ENCODE results near the gene GYPC.
A peak's percentile ranks its signal among the peaks of the same experiment; 100 is the strongest.
"Not testable (repeated sequence)": the region's sequence is repeated elsewhere in the genome, so short reads cannot be mapped to it uniquely, and the experiment has no call there.

The GYPC gene

GRCh38 chr2:126671488-126671887, 15.5 kb downstream of the GYPC start:
- no peak for DNase-seq (ENCODE audit: low read depth)

GRCh38 chr2:126672980-126673605, 17.1 kb downstream of the GYPC start:
- no peak for DNase-seq (ENCODE audit: low read depth)

DNA sequence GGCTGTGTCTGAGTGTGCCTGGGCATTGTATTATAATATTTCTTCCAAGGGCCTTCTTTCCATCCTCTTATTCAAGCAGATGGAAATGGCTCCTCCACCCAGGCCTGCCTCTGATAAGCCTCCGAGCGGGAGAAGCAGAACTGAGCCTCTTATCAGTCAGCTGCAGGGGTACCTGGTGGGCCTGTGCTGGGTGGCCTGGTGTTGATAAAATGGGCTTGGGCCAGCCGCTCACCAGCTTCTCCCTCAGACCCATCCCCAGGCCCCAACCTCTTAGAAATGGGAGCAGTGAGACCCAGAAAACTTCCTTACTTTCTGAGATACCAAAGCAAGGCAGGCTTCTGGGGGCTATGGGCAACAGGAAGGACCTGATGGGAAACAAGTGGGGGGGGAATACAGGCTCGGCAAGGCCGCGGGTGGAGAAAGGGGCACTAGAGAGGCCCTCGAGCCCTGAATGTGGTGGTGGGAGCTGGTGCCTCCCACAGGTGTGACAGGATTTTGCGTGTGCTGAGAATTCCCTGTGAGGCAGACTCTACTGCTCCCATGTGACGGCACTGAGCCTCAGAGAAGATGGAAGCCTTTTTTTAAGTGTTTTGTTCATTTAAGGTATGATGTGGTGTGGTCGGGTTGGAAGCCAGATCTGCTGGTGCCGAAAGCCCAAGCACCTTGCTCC, 18.3 kb downstream of the GYPC start:
- DNase-seq (ENCODE audit: low read depth): peak; percentile 75

- DNase-seq (ENCODE audit: low read depth): no peak
These were observed 19.7 kb downstream of the GYPC start for GRCh38 chr2:126675637-126676036.

DNA sequence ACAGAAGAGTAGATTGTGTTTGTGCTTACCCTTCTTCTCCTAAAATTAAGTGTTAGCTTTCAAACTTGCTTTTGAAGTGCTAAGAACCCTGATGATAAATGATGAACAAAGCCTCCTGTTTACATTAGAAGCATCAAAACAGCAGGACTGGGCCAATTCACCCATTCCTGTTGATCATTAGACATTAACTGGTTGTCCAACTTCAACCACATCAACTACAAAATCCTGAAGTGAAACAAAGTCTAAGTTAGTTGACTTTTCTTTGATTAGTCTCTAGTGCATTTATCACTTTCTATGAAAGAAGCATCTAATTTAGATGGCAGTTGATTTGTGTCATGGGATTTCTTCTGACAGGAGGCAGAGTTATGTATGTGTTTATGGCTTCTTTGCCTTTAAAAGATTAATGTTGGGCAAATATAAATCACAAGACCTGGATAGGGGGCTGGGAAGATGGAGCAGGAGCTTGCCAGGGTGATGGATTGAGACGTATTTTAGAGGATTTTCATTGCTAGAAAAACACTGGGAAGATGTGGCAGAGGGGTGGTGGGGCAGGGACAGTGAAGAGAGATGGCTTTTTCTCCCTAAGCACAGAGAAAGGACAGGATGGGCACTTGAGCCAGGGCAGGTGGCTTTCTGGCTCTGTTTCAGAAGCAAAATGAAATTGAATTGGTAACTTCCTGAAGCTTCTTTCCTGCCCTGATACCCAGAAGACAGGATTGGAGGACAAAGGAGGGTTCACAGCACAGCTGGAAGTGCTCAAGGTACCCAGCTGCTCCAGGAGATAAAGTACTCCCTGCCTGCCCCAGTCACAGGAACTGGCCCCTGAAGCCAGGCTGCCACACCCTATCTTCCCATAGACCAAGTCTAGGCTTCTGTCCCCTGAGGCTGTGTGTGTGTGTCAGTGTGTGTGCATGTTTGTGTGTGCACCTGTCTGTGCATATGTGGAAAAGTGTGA, 20.5 kb downstream of the GYPC start:
- no peak for DNase-seq (ENCODE audit: low read depth)

DNA sequence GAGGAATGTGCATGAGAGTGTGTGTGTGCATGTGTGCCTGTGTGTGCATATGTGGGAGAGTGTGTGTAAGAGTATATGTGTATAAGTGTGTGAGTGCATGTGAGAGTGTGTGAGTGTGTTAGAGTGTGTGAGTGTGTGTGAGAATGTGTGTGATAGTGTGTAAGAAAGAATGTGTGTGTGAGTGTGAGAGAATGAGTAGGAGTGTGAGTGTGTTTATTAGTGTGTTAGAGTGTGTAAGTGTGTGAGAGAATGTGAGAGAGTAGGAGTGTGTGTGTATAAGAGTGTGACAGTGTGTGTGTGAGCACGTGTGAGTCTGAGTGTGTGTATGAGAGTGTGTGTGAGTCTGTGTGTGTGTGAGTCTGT, 21.2 kb downstream of the GYPC start:
- DNase-seq (ENCODE audit: low read depth): no peak

- DNase-seq (ENCODE audit: low read depth): no peak
These were observed 22.5 kb downstream of the GYPC start for GRCh38 chr2:126678269-126679065.

DNA sequence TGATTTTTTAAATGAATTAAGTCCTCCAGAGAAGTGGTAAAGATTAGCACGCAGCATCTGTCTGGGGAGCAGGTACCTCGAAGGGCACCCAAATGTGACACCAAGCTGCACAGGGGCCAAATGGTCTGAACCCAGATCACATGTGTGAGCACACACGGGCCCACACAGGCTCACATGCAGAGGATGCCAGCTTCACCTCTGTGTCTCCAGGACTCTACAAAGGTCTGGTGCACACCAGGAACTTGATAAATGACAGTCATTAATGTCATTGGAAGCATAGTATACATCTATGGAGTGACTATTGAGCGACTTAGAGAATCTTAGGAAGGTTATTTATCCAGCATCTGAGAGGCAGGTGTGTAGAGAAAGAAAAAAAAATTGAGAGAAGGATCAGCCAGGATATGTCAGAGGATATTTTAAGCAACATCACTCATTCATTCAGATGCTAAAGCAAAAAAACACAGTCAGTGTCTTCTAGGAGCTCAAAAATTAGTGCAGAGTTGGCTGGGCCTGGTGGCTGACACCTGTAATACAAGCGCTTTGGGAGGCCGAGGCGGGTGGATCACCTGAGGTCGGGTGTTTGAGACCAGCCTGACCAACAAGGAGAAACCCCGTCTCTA, 23.2 kb downstream of the GYPC start:
- DNase-seq (ENCODE audit: low read depth): no peak

GRCh38 chr2:126681505-126681904, 25.5 kb downstream of the GYPC start:
- DNase-seq (ENCODE audit: low read depth): no peak

- DNase-seq (ENCODE audit: low read depth): no peak
These were observed 29.7 kb downstream of the GYPC start for GRCh38 chr2:126685629-126686028.

DNA sequence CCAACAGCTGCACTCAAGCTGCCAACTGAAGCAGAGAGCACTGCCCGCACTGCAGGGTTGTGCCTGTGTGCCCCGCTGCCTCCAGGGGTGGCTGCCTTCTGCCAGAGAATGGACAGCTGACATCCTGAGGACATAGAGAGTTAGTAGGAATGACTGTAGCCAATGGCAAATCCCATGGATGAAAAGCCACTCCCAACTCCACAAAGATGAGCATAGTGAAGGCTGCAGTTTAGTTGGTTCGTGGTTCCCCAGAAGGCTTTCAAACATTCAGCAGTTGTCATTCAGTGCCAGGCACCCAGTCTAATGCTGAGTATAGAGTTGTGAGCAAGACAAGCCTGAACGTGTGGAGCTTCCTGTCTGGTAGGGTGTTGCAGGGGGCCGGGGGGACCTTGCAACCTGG, 30.3 kb downstream of the GYPC start:
- no peak for DNase-seq (ENCODE audit: low read depth)

DNA sequence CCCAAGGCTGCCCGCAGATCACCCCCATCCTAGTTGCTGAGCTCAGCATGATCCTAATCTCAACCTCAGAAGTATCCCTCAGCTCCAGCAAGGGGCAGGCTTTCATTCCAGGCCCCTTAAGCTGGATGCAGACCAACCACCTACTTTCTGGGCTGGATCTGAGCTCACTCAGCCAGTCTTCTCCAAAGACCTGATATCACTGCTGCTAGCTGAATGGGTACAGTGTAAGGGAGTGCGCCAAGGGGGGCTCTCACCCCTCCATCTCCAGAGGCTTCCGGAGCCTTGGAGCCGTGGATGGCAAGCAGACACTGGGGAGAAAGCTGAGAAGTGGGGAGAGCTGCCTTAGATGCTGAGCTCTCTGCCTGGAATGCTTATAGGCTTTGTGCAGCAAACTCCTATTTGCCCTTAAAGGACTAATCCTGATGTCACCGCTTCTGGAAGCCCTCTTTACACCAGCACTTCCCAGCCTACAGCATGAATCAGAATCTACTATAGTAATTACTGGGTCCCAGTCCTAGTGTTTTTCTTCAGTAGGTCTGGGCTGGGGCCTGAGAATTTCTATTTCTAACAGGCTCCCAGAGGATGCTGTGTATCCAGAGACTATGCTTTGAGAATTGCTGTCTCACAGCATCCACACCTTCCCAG, 31.0 kb downstream of the GYPC start:
- no peak for DNase-seq (ENCODE audit: low read depth)

DNA sequence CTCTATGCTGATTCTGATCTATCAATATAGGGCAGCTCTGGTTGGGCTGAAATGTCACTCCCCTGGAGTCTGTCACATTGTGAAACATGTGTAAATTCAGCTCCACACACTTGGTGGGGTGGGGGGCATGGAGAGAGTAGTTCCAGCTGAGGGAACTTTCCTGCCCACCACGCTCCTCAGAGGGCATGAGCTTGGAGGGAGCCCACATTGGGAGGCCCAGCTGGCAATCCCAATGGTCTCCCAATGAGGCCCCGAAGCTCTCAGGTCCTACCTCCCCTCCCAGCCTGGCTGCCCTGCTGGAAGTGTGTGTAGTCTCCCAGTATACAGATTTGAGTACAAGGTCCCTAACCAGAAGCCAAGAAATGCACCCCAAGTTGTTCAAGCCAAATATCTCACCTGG, 31.5 kb downstream of the GYPC start:
- no peak for DNase-seq (ENCODE audit: low read depth)

DNA sequence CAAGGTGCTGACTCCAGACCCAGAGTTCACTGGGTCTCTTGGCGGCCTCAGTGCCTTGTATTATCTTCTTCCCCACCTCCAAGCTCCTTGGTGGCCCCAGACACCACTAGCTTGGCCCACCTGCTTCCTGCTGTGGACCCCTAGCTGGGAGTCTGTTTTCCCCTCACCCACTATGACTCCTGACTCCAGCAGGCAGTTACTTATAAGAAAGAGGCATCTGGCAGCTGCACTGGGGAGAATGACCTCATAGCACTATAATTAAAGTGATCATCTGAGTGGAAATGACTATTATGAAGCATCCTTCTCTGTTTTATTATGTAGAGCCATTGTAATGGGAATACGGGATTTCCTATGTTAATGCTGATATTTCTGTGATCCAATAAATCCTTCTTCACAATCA, 32.6 kb downstream of the GYPC start:
- not testable (repeated sequence) for DNase-seq (ENCODE audit: low read depth)

DNA sequence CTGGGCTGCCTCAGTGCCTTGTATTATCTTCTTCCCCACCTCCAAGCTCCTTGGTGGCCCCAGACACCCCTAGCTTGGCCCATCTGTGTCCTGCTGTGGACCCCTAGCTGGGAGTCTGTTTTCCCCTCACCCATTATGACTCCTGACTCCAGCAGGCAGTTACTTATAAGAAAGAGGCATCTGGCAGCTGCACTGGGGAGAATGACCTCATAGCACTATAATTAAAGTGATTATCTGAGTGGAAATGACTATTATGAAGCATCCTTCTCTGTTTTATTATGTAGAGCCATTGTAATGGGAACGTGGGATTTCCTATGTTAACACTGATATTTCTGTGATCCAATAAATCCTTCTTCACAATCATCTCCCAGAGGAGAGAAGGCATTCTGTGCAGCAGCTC, 36.3 kb downstream of the GYPC start:
- DNase-seq (ENCODE audit: low read depth): not testable (repeated sequence)

- DNase-seq (ENCODE audit: low read depth): not testable (repeated sequence)
These were observed 37.1 kb downstream of the GYPC start for GRCh38 chr2:126692934-126693592.

GRCh38 chr2:126696644-126697520, 40.9 kb downstream of the GYPC start:
- no peak for DNase-seq (ENCODE audit: low read depth)

DNA sequence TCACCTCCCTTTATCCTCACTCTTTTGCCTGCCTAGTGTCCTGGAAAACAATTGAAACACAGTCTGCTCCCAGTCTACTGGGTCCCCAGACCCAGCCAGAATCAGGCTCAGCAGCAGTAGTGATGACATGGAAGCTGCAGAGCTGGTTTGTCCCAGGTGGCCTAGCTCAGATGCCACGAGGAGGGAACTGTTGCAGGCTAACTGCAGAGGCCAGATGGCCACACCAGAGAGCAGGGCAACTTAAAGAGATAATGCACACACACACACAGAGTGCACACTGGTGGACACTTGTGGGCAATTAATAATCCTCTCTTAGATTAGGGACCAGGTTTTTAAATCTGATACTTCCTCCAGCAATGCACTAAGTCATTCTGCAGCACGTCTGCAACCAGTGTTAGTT, 42.4 kb downstream of the GYPC start:
- DNase-seq (ENCODE audit: low read depth): no peak

DNA sequence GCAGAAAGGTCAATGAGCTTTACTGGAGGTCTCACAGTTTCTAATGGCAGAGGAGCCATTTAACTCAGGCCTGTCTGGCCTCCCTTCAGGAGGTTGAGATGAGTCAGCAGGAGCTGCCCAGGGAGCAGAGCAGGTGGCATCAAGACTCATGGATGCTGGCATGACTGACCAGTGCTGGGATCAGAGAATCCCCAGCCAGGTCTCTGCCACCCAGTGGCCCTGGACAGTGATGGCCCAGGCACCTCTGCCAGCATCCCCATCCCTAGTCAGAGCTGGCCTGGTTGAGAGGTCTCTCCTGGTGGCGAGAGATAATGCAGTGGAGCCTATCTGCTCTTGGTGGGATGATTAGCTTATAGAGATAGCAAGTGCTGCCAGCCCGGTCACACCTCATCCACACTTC, 43.1 kb downstream of the GYPC start:
- DNase-seq (ENCODE audit: low read depth): no peak

Data from CMK (cell line).